DOHH2 (cell line): Measurements from ENCODE around the gene PDE4D.

Experiments
- CTCF ChIP-seq: fragments of 200-600 bp; sonication (generic); IDR thresholded peaks from one replicate; pipeline ENCODE4 v1.5.1; 2014; ENCODE audit warnings: antibody characterized with exemption, mild to moderate bottlenecking, low read depth, low read length; ENCODE audit not compliant: poor library complexity, severe bottlenecking
- EZH2phosphoT487 ChIP-seq: fragments of 200-600 bp; sonication (generic); IDR thresholded peaks from 2 replicates; pipeline ENCODE4 v1.6.1; 2017; ENCODE audit warnings: borderline replicate concordance, mild to moderate bottlenecking, antibody characterized with exemption, low read length, moderate library complexity, mixed read lengths

GRCh38 chr5:59272809-59273427 lies 620.6 kb downstream of the PDE4D start:
- TF ChIP-seq CTCF (no peak), EZH2phosphoT487 (no peak)
